Body of pancreas (tissue), 4 donors: ENCODE results near the gene ADCY9. TPM values are rescaled to one million over a fixed set of nuclear protein-coding genes. Genes with fewer than 3 reads are reported as not detected.
A peak's percentile ranks its signal among the peaks of the same experiment; 100 is the strongest.

ENCODE experiments used
- ATAC-seq: fragments of 150-250 bp; one replicate; pipeline ENCODE4 v1.9.1; 2016
- DNase-seq, 4 donors: peaks; one replicate each; pipeline ENCODE4 v3.0.0-alpha.2; 2019
- H3K27ac ChIP-seq, 4 donors: fragments of 200-600 bp; sonication (generic); 1 replicate in 3 of 4; 2 replicates in 1 of 4; pipeline versions ENCODE4 v1.5.1 to v1.6.1; 2016 to 2019; ENCODE audit warnings: mild to moderate bottlenecking in 1 of 4, mixed read lengths in 1 of 4, moderate library complexity in 1 of 4
- H3K27me3 ChIP-seq, 2 donors: fragments of 200-600 bp; sonication (generic); one replicate each; pipeline ENCODE4 v1.6.0; 2016; ENCODE audit warnings: mild to moderate bottlenecking in 1 of 2
- H3K36me3 ChIP-seq, 2 donors: fragments of 200-600 bp; sonication (generic); replicated peaks in 1 of 2; 2 replicates each; pipeline ENCODE4 v1.5.1; 2016; ENCODE audit warnings: low read depth in 2 of 2; ENCODE audit not compliant: insufficient read depth in 1 of 2
- H3K4me1 ChIP-seq: fragments of 200-600 bp; sonication (generic); one replicate; pipeline ENCODE4 v1.6.0; 2016
- H3K4me3 ChIP-seq, 2 donors: fragments of 200-600 bp; sonication (generic); 1 replicate in 1 of 2; 2 replicates in 1 of 2; pipeline ENCODE4 v1.5.1; 2016 to 2019
- H3K9me3 ChIP-seq, 3 donors: fragments of 200-600 bp; sonication (generic); 1 replicate in 2 of 3; 2 replicates in 1 of 3; pipeline ENCODE4 v1.5.1; 2016
- POLR2A ChIP-seq, 3 donors: fragments of 450-650 bp; IDR thresholded peaks; one replicate each; pipeline ENCODE4 v1.6.1; 2016; ENCODE audit warnings: antibody characterized with exemption in 3 of 3, mild to moderate bottlenecking in 2 of 3
- WGBS, 2 donors: methylation state at CpG; one replicate each; pipeline ENCODE4 v1.1.5; 2017; 5-methylcytosine and 5-hydroxymethylcytosine counted together
- intact Hi-C: fragments of 100-400 bp; cut with DNase I; formaldehyde crosslinking; loops from one replicate; pipeline ENCODE4 v1.15.1; 2023
- total RNA-seq, 2 donors: library from RNA; depleted of rRNA; stranded (reverse); fragments of >200 nt; gene quantifications; one replicate each; pipeline ENCODE4 v1.1.0, GENCODE V29; 2016
- TF ChIP-seq, protein P1 (sequence below), 7 experiments: fragments of 450-650 bp in 4 of 7; fragments of 200-600 bp in 3 of 7; sonication (generic) in 3 of 7; IDR thresholded peaks; one replicate each; pipeline ENCODE4 v1.5.1; 2016 to 2019; ENCODE audit warnings: antibody characterized with exemption in 7 of 7

The ADCY9 gene
- total RNA-seq, 2 donors from 2014 or later = 22.4 to 29.1 TPM

DNA sequence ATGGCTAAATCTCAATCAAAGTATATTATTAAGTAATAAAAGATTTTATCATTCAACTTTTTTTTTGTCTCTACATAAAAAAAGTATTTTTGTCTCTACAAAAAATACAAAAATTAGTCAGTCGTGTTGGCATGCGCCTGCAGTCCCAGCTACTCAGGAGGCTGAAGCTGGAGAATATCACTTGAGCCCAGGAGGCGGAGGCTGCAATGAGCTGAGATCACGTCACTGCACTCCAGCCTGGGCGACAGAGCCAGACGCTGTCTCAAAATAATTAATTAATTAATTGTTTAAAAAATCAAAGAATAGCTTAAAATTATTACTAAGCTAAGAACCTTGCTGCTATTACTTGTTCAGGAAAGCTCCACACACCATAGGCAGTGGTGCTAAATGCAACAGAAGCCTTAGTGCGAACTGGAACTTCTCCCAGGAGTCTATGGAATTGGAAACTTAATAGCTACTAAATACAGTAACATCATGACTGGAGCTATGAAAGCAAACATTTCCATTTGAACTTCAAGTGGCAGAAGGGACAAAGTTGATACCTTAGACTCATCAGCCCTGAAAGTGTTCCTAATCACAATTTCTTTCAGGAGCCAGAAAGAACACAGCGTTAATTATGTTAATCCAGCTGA is 22.6 kb downstream of the ADCY9 start:
- peak in 1 of 4 donors; percentile 29 for DNase-seq
- 61 to 67% methylated on average over 8 of the region's 8 CpGs for WGBS, 2 donors
- no peak for TF ChIP-seq POLR2A (IDR thresholded peaks at IDR 0.05)

DNA sequence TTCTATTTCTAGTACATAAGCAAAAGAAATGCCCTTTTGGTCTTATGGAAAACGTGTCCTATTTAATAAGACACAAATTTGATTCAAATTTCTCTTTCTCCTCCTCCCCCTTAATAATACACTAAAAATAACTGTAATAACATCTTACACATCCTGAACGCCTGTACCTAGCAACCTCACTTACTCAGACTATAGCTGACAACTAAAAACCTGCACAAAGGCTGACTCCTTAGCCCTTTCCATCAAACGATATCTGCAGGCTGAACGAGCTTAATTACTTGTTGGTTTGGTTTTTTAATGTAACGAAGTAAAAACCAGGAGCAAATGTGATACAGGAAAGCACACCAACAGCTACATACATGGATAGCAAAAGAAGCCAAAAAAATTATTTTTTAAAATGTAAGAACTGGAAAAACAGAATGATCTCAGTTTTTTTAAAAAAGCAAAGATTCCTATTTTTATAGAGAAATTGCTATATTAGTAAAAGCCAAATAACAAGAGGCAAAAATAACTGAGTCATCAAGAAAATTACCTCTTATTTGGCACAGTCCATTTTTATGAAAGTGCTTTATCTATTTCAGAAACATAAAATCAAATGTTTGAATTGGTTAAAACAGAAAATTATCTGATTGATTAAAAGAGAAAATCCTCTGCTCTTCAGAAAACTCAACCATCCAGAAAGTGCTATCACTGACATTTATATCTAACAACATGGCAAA is 23.5 kb downstream of the ADCY9 start:
- no peaks in the 10 kb centered on the region for H3K36me3 ChIP-seq
- DNase-seq (no peak), ATAC-seq (no peak)
- H3K27me3 ChIP-seq = no peaks in the 10 kb centered on the region
- WGBS, 2 donors = 66 to 78% methylated on average over 5 of the region's 5 CpGs
- H3K27ac ChIP-seq = peak overlapping the region in 3 of 4 donors; percentile 35 to 89 (median 87)
- no peaks in the 10 kb centered on the region for H3K9me3 ChIP-seq
- intact Hi-C loops = no loop called here
- TF ChIP-seq POLR2A (IDR thresholded peaks at IDR 0.05) = no peak
- TF ChIP-seq, protein P1, sequence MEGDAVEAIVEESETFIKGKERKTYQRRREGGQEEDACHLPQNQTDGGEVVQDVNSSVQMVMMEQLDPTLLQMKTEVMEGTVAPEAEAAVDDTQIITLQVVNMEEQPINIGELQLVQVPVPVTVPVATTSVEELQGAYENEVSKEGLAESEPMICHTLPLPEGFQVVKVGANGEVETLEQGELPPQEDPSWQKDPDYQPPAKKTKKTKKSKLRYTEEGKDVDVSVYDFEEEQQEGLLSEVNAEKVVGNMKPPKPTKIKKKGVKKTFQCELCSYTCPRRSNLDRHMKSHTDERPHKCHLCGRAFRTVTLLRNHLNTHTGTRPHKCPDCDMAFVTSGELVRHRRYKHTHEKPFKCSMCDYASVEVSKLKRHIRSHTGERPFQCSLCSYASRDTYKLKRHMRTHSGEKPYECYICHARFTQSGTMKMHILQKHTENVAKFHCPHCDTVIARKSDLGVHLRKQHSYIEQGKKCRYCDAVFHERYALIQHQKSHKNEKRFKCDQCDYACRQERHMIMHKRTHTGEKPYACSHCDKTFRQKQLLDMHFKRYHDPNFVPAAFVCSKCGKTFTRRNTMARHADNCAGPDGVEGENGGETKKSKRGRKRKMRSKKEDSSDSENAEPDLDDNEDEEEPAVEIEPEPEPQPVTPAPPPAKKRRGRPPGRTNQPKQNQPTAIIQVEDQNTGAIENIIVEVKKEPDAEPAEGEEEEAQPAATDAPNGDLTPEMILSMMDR (IDR thresholded peaks at IDR 0.05) = no peak
- no peak overlapping the region for H3K4me3 ChIP-seq
- H3K4me1 ChIP-seq = peaks cover 53% of the 10 kb centered on the region

More for the DNA sequence above, 22.6 kb downstream of the ADCY9 start:
- intact Hi-C loops = no loop called here
- H3K27ac ChIP-seq = peak overlapping the region; percentile 2 to 87 (median 49)
- peaks cover 62% of the 10 kb centered on the region for H3K4me1 ChIP-seq
- no peaks in the 10 kb centered on the region for H3K27me3 ChIP-seq
- no peak for ATAC-seq
- H3K9me3 ChIP-seq = no peaks in the 10 kb centered on the region
- H3K4me3 ChIP-seq = no peak overlapping the region
- no peaks in the 10 kb centered on the region for H3K36me3 ChIP-seq

DNA sequence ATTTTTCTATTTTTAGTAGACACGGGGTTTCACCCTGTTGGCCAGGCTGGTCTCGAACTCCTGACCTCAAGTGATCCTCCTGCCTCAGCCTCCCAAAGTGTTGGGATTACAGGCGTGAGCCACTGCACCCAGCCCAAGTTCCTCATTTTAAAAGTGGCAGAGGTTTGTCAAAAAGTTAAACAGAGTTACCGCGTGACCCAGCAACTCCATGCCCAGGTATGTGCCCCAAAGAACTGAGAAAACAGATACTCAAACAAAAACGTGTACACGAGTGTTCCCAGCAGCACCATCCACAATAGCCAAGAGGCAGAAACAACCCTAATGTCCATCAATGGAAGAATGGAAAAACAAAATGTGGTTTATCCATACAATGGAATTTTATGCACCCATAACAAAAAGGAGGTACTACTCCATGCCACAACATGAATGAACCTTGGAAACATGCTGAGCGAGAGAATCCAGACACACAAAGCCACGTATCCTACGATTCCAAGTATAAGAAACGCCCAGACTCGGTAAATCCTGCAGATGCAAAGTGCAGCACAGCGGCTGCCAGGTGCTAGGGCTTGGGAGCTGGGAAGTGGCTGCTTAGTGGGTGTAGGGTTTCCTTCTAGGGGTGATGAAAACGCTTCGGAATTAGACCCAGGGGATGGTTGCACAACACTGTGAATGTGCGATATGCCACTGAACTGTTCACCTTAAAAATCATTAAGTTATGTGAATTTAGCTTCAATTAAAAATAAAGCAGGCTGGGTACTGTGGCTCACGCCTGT is 24.8 kb downstream of the ADCY9 start:
- DNase-seq (peak in 3 of 4 donors; percentile 33 to 63 (median 43)), ATAC-seq (peak; percentile 81)
- no peaks in the 10 kb centered on the region for H3K27me3 ChIP-seq
- peaks cover 43% of the 10 kb centered on the region for H3K4me1 ChIP-seq
- TF ChIP-seq, protein P1 (IDR thresholded peaks at IDR 0.05) = no peak
- TF ChIP-seq POLR2A (IDR thresholded peaks at IDR 0.05) = peak in 1 of 3 donors; percentile 40
- WGBS, 2 donors = 72 to 85% methylated on average over 17 of the region's 17 CpGs
- no peak overlapping the region for H3K4me3 ChIP-seq
- peak overlapping the region in 3 of 4 donors; percentile 69 to 89 (median 87) for H3K27ac ChIP-seq
- H3K36me3 ChIP-seq = no peaks in the 10 kb centered on the region
- intact Hi-C loops = no loop called here
- H3K9me3 ChIP-seq = no peaks in the 10 kb centered on the region

DNA sequence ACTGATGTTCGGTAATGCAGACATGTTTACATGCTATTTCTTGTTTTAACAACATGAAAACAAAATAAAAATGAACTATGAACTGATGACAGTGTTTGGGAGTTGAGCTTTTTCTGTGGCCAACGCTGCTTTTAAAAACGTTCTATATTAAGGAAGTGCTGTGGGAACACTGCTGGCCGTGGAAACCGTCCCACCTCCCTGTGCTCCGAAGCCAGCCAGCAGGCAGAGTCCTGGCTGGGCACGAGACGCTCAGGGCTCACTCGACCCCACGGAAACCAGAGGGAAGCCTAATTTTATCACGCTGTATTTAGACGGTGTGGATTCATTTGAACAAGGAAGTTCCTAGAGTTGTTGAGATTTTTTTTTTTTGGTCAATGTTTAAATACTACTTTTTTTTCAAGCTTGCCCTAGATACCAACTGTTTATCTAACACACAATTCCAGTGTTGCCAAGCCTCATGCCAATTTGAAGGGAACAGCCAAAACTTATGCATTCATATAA is 25.8 kb downstream of the ADCY9 start:
- ATAC-seq = peak; percentile 76
- no peaks in the 10 kb centered on the region for H3K36me3 ChIP-seq

More for the DNA sequence above, 25.8 kb downstream of the ADCY9 start:
- intact Hi-C loops = no loop called here
- no peak for TF ChIP-seq POLR2A (IDR thresholded peaks at IDR 0.05)
- TF ChIP-seq, protein P1 (IDR thresholded peaks at IDR 0.05) = no peak
- WGBS, 2 donors = 2 to 3% methylated on average over 11 to 12 of the region's 12 CpGs
- H3K4me3 ChIP-seq = no peak overlapping the region
- peaks cover 42% of the 10 kb centered on the region for H3K4me1 ChIP-seq
- no peaks in the 10 kb centered on the region for H3K9me3 ChIP-seq
- DNase-seq = peak in 3 of 4 donors; percentile 43 to 68 (median 60)
- peak overlapping the region; percentile 33 to 89 (median 78) for H3K27ac ChIP-seq
- no peaks in the 10 kb centered on the region for H3K27me3 ChIP-seq
